SK-N-SH (cell line): ENCODE data around the gene WDR90.

Experiments
- ELF1 ChIP-seq: IDR thresholded peaks from 2 replicates; pipeline ENCODE4 v1.4.0; 2012
- POLR2AphosphoS5 ChIP-seq: IDR thresholded peaks from 2 replicates; pipeline ENCODE4 v1.6.1; 2012; ENCODE audit warnings: low read depth, low read length
- RCOR1 ChIP-seq: fragments of 150-350 bp; IDR thresholded peaks from 2 replicates; pipeline ENCODE4 v1.6.1; 2017; ENCODE audit warnings: antibody characterized with exemption, low read length
- TEAD4 ChIP-seq: IDR thresholded peaks from 2 replicates; pipeline ENCODE4 v1.4.0; 2012; ENCODE audit warnings: mild to moderate bottlenecking, borderline replicate concordance; ENCODE audit not compliant: insufficient read depth
- TF ChIP-seq, protein P1 (sequence below): IDR thresholded peaks from 2 replicates; pipeline ENCODE4; 2012
- TF ChIP-seq, protein P2 (sequence below): fragments of 200-600 bp; sonication (generic); IDR thresholded peaks from 2 replicates; pipeline ENCODE4 v1.6.1; 2017; ENCODE audit warnings: antibody characterized with exemption, mild to moderate bottlenecking, moderate library complexity
- TF ChIP-seq, protein P3 (sequence below): IDR thresholded peaks from 2 replicates; pipeline ENCODE4 v1.6.1; 2012; ENCODE audit warnings: mild to moderate bottlenecking, low read depth, low read length, moderate library complexity
- TF ChIP-seq, protein P4 (sequence below): fragments of 150-350 bp; IDR thresholded peaks from 2 replicates; pipeline ENCODE4 v1.6.1; 2016; ENCODE audit warnings: mild to moderate bottlenecking, low read depth, low read length

DNA sequence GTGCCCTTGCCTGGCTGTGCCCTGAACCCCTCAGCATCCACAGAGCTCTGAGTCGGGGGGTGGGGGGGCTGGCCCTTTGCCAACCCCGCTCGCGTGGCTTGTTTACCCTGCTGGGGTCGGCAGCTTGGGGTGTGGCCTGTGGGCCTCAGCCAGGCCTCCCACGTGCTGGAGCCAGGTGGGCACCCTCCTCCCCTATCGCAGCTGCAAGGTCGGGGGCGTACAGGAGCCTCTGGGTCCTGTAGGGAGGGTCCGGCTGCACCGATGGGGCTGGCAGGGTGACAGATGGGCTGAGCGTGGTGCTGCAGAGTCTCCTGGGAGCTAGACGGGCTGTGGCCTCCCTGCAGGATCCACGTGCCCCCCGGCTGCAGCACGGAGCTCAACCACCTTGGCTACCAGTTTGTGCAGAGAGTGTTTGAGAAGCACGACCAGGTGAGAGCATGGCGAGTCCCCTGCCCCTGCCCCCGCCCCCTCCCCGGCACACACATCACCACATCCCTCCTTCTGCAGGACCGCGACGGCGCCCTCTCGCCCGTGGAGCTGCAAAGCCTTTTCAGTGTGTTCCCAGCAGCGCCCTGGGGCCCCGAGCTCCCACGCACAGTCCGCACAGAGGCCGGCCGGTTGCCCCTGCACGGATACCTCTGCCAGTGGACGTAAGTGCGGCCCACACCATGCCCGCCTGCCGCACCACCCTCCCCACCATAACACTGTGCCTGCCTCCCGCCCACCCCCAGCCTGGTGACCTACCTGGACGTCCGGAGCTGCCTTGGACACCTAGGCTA, 22.4 kb downstream of the WDR90 start:
- TF ChIP-seq RCOR1, result no peak
- TF ChIP-seq, protein P1, sequence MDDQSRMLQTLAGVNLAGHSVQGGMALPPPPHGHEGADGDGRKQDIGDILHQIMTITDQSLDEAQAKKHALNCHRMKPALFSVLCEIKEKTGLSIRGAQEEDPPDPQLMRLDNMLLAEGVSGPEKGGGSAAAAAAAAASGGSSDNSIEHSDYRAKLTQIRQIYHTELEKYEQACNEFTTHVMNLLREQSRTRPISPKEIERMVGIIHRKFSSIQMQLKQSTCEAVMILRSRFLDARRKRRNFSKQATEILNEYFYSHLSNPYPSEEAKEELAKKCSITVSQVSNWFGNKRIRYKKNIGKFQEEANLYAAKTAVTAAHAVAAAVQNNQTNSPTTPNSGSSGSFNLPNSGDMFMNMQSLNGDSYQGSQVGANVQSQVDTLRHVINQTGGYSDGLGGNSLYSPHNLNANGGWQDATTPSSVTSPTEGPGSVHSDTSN, result no peak
- TF ChIP-seq, protein P2, sequence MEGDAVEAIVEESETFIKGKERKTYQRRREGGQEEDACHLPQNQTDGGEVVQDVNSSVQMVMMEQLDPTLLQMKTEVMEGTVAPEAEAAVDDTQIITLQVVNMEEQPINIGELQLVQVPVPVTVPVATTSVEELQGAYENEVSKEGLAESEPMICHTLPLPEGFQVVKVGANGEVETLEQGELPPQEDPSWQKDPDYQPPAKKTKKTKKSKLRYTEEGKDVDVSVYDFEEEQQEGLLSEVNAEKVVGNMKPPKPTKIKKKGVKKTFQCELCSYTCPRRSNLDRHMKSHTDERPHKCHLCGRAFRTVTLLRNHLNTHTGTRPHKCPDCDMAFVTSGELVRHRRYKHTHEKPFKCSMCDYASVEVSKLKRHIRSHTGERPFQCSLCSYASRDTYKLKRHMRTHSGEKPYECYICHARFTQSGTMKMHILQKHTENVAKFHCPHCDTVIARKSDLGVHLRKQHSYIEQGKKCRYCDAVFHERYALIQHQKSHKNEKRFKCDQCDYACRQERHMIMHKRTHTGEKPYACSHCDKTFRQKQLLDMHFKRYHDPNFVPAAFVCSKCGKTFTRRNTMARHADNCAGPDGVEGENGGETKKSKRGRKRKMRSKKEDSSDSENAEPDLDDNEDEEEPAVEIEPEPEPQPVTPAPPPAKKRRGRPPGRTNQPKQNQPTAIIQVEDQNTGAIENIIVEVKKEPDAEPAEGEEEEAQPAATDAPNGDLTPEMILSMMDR, result no peak
- no peak for TF ChIP-seq POLR2AphosphoS5
- TF ChIP-seq ELF1, result no peak
- TF ChIP-seq, protein P3, sequence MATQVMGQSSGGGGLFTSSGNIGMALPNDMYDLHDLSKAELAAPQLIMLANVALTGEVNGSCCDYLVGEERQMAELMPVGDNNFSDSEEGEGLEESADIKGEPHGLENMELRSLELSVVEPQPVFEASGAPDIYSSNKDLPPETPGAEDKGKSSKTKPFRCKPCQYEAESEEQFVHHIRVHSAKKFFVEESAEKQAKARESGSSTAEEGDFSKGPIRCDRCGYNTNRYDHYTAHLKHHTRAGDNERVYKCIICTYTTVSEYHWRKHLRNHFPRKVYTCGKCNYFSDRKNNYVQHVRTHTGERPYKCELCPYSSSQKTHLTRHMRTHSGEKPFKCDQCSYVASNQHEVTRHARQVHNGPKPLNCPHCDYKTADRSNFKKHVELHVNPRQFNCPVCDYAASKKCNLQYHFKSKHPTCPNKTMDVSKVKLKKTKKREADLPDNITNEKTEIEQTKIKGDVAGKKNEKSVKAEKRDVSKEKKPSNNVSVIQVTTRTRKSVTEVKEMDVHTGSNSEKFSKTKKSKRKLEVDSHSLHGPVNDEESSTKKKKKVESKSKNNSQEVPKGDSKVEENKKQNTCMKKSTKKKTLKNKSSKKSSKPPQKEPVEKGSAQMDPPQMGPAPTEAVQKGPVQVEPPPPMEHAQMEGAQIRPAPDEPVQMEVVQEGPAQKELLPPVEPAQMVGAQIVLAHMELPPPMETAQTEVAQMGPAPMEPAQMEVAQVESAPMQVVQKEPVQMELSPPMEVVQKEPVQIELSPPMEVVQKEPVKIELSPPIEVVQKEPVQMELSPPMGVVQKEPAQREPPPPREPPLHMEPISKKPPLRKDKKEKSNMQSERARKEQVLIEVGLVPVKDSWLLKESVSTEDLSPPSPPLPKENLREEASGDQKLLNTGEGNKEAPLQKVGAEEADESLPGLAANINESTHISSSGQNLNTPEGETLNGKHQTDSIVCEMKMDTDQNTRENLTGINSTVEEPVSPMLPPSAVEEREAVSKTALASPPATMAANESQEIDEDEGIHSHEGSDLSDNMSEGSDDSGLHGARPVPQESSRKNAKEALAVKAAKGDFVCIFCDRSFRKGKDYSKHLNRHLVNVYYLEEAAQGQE, result no peak
- TF ChIP-seq, protein P4, sequence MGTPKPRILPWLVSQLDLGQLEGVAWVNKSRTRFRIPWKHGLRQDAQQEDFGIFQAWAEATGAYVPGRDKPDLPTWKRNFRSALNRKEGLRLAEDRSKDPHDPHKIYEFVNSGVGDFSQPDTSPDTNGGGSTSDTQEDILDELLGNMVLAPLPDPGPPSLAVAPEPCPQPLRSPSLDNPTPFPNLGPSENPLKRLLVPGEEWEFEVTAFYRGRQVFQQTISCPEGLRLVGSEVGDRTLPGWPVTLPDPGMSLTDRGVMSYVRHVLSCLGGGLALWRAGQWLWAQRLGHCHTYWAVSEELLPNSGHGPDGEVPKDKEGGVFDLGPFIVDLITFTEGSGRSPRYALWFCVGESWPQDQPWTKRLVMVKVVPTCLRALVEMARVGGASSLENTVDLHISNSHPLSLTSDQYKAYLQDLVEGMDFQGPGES, result no peak
- no peak for TF ChIP-seq TEAD4
